Astrocyte of the hippocampus (primary cell): ENCODE measurements around the gene ALG1.
A peak's percentile ranks its signal among the peaks of the same experiment; 100 is the strongest.
"Not testable (repeated sequence)": the region's sequence is repeated elsewhere in the genome, so short reads cannot be mapped to it uniquely, and the experiment has no call there.

Experiments used
- DNase-seq: peaks from one replicate; pipeline ENCODE4 v3.0.0; 2011; ENCODE audit warnings: low read depth, low spot score

Gene ALG1

GRCh38 chr16:5098221-5099159, 26.8 kb downstream of the ALG1 start:
- DNase-seq = peak; percentile 79

GRCh38 chr16:5099174-5099573, 27.5 kb downstream of the ALG1 start:
- not testable (repeated sequence) for DNase-seq

- DNase-seq = not testable (repeated sequence)
Observed at GRCh38 chr16:5103296-5104032, 31.8 kb downstream of the ALG1 start.

GRCh38 chr16:5105039-5105438, 33.4 kb downstream of the ALG1 start:
- DNase-seq = not testable (repeated sequence)

GRCh38 chr16:5108505-5109158, 37.0 kb downstream of the ALG1 start:
- no peak for DNase-seq

GRCh38 chr16:5110933-5111332, 39.3 kb downstream of the ALG1 start:
- DNase-seq = not testable (repeated sequence)

GRCh38 chr16:5116780-5117295, 45.2 kb downstream of the ALG1 start:
- DNase-seq = not testable (repeated sequence)

GRCh38 chr16:5117300-5118087, 45.9 kb downstream of the ALG1 start:
- DNase-seq = peak; percentile 74

GRCh38 chr16:5131467-5132004, 59.9 kb downstream of the ALG1 start:
- DNase-seq = not testable (repeated sequence)

- not testable (repeated sequence) for DNase-seq
Observed at GRCh38 chr16:5132915-5133600, 61.4 kb downstream of the ALG1 start.

- not testable (repeated sequence) for DNase-seq
Observed at GRCh38 chr16:5134739-5135452, 63.3 kb downstream of the ALG1 start.
